A549 (cell line): ENCODE results near the gene MMP14.

ENCODE experiments used
- EP300 ChIP-seq, 2 experiments: fragments of >200 bp; sonication (Bioruptor Twin); formaldehyde crosslinking; IDR thresholded peaks; 2 replicates in 1 of 2; 3 replicates in 1 of 2; pipeline ENCODE4 v1.6.1; 2016 to 2017
- MAFK ChIP-seq: fragments of 450-650 bp; IDR thresholded peaks from 2 replicates; pipeline ENCODE4 v1.6.1; 2014; ENCODE audit not compliant: partially characterized antibody
- RNF2 ChIP-seq: fragments of 200-600 bp; sonication (generic); IDR thresholded peaks from 2 replicates; pipeline ENCODE4 v1.6.1; 2016; ENCODE audit warnings: low read depth, mild to moderate bottlenecking, antibody characterized with exemption, moderate library complexity, borderline replicate concordance
- TF ChIP-seq, protein P1 (sequence below): fragments of >200 bp; sonication (Bioruptor Twin); formaldehyde crosslinking; IDR thresholded peaks from 3 replicates; pipeline ENCODE4 v1.5.1; 2016
- TF ChIP-seq, protein P2 (sequence below): IDR thresholded peaks from 2 replicates; pipeline ENCODE4 v1.6.1; 2012

DNA sequence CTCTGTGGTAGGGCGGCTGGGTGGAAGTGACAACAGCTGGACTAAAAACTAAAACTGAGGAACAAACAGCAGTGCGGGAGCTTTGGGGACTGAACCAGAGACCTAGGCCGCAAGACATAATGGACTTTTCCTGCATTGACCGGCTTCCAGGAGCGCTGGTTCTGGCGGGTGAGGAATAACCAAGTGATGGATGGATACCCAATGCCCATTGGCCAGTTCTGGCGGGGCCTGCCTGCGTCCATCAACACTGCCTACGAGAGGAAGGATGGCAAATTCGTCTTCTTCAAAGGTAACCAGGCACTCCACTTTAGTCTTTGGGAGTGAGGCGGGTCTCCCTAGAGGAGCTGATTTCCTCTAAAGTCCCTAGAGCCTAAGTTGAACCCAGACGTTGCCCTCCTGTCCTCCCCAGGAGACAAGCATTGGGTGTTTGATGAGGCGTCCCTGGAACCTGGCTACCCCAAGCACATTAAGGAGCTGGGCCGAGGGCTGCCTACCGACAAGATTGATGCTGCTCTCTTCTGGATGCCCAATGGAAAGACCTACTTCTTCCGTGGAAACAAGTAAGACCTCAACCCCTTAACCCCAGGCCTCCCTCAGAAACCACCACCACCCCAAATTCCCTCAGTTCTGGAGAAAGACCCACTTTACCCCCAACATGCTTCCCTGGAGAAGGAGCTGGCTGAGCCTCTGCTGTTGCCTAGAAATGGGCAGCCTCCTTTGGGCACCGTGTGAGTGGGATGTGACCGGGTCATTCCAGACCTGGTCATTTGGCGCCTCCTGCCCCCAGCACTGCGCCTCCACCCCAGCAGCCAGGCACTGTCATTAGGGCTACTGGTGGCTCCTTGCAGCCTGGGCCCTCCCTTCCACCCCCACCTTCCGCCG lies 8.1 kb downstream of the MMP14 start:
- TF ChIP-seq, protein P1, sequence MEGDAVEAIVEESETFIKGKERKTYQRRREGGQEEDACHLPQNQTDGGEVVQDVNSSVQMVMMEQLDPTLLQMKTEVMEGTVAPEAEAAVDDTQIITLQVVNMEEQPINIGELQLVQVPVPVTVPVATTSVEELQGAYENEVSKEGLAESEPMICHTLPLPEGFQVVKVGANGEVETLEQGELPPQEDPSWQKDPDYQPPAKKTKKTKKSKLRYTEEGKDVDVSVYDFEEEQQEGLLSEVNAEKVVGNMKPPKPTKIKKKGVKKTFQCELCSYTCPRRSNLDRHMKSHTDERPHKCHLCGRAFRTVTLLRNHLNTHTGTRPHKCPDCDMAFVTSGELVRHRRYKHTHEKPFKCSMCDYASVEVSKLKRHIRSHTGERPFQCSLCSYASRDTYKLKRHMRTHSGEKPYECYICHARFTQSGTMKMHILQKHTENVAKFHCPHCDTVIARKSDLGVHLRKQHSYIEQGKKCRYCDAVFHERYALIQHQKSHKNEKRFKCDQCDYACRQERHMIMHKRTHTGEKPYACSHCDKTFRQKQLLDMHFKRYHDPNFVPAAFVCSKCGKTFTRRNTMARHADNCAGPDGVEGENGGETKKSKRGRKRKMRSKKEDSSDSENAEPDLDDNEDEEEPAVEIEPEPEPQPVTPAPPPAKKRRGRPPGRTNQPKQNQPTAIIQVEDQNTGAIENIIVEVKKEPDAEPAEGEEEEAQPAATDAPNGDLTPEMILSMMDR = no peak
- TF ChIP-seq RNF2 (no peak), EP300 (IDR thresholded peaks at IDR 0.05) (no peak), MAFK (no peak)
- TF ChIP-seq, protein P2, sequence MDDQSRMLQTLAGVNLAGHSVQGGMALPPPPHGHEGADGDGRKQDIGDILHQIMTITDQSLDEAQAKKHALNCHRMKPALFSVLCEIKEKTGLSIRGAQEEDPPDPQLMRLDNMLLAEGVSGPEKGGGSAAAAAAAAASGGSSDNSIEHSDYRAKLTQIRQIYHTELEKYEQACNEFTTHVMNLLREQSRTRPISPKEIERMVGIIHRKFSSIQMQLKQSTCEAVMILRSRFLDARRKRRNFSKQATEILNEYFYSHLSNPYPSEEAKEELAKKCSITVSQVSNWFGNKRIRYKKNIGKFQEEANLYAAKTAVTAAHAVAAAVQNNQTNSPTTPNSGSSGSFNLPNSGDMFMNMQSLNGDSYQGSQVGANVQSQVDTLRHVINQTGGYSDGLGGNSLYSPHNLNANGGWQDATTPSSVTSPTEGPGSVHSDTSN = no peak
